HG03025 (cell line): ENCODE measurements around the gene GFPT2.

ENCODE experiments used
- ATAC-seq: cut with Tn5 transposase; IDR thresholded peaks from one replicate; pipeline ENCODE4 v1.9.1; 2021; ENCODE audit warnings: mild to moderate bottlenecking, moderate library complexity; ENCODE audit not compliant: unreplicated experiment, low FRiP score

Gene GFPT2

DNA sequence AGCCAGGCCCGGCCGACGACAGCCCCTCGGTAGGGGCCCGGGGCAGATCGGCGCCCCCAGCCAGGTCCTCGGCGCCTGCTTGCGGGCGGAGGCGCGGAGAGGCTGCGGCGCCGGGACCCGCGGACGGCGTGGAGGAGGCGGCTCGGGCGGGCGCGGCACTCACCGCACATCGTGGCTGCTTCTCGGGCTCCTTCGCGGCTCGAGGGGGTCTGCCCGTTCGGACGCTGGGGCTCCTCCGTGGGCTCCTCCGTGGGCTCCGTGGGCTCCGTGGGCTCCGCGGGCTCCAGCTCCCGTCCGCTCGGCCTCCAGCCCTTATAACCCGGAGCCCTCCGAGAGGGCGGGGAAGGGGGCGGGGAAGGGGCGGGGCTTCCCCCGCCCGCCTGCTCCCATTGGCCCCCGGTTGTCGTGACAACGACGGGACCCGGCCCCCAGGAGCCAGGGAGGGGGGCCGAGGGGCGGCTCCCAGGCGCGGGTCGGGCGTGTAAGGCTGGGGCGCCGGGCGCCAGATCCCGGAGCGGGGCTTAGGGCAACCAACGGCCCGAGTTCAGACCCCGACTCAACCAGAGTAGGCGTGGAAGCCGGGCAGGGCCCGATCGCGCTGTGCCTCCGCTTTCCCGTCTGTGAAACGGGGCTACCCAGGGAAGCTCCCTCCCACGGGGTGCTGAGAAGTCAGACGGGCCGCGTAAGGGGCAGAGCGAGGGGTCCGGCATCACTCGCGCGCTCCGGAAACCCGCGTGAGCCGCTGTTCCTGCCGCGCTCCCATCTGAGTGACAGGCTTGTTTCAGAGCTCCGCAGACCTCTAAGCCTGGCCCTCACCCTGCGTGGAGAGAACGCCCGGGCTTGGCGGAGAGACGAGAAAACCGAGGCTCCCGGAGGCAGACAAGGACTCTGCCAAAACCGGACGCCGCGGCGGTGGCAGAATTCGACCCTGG, at the start of gene GFPT2:
TSS of gene GFPT2 (minus strand) at position 289 of the 932 bp plus-strand sequence. CDS start at position 170, 119 bp downstream.
- peak; percentile 64 for ATAC-seq

DNA sequence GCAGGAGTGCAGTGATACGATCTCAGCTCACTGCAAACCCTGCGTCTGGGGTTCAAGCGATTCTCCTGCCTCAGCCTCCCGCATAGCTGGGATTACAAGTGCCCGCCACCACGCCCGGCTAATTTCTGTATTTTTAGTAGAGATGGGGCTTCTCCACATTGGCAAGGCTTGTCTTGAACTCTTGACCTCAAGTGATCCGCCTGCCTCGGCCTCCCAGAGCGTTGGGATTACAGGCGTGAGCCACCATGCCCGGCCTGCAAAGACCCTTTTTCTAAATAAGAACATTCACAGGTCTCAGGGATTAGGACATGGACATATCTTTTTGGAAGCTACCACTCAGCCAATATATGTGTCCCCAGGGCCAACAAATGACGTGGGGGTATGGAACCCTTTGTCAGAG, 49.6 kb upstream of the GFPT2 start:
- ATAC-seq, result no peak

DNA sequence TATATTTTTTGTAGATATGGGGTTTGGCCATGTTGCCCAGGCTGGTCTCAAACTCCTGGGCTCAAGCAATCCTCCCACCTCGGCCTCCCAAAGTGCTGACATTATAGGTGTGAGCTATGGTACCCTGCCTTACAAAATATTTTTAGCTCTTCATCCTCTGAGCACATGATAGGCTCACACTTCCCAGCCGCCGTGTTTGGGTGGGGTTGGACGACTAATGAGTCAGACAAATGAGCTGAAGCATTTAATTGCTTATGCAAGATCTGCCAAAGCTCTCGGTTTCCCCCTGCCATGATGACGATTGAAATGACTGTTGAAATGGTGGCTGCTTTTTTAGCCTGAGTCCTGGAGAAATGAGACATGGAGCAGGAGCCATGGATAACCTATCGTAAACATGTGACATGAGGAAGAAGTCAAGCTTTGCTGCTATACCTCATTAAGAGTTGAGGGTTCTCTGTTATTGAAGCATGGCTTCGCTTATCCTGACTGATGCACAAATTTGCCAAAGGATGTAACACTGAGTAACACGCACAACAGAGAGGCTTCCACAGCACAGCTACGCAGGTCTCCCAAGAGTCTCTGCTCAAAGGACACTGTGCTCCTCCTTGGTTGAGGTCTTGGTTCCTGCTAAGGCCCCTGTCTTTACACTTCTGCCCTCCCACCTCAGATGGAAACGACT, 48.2 kb upstream of the GFPT2 start:
- no peak for ATAC-seq

DNA sequence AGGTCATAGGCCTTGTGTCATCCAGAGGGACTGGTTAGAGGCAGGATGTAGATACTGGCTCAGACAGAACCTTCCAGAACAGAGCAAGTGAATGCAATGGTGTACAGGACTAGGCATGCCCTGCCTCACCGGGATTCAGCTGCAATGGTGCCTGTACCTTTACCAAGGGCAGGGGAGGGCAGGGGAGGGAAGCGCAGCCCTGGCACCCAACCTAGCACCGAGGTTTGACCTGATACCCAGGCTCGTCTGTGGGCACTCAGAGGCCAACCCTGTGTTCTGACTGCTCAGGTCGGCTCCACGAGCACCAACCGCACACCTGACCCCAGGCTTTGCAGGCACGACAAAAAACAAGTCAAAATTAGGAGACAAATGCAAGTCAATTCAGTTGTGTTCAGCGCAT, 47.3 kb upstream of the GFPT2 start:
- no peak for ATAC-seq

DNA sequence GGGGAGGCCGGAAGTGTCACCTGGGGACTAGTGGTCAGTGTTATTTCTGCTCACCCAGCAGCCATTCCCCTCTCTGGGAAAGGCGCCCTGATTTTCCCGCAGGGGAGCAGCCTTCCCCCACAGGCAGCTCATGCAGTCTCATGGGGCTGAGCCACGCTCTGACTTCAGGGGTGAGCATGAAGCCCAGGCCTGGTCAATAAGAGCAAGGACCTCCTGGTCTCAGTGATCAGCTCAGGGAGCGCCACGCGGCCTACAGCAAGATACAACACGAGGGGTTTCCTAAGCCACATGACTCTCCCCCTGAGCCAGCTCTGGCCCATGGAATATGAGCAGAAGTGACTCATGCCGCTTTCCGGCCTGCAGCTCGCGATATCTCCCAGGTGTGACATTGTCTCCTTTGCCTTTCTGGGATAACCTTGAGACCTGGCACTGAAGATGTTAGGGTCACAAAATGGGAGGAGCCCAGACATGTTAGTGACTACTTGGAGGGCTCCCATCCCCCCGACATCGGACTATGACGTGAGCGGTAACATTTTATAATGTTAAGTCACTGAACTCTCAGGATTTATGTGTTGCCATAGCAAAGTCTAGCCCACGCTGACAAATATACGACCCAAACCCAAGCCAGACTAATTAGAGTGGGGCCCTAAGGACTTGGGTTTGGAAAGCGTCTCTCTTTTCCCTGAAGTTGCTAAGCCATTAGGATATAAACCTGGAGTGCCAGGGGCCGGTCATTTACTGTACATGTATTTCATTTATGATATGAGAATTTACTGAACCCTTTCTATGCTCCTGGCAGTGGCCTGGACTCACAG, 46.5 kb upstream of the GFPT2 start:
- ATAC-seq, result no peak

DNA sequence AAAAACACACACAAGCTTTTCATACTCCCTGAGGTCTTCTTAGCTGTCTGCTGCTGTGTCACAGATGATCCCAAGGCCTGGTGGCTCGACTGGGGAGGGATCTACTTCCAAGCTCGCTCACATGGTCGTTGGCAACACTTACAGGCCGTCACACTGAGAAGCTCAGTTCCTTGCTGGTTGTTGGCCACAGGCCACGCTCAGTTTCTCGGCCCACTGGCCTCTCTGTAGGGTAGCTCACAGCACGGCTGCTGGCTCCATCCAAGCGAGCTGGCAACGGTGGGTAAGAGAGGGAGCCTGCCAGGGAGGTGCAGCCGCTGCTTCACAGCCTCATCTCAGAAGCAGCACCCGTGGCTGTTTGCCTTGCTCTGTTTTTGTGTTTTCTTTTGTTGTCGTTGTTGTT, 43.8 kb upstream of the GFPT2 start:
- ATAC-seq, result no peak

DNA sequence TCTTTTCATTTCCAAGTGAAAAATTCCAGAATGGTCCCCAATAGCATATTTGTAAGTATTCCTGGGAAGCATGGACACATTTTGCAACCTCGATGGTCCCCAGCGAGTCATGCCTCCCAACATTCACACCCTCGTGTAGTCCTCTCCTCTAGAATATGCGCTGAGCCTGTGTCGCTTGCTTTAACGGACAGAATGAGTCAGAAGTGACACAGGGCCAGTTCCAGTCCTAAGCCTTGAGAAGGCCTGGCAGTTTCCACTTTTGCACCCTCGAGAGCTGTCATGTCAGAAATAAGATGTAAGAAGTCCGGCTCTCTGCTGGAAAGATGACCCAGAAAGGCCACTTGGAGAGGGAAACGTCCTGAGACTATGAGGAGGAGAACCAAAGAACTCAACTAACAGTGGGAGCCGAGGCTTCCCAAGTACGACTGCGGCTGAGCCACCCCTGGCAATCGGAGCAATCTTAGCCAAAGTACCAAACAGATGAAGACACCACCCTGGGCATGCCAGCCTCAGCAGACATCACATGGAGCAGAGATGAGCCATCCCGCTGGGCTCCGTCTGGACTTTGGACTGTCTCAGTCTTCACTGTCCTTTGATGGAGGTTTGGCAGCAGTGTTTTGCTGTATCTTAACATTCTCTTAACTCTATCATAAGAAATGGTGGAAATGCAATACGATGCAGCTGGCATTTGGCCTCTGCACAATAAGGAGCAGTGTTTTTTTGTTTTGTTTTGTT, 42.6 kb upstream of the GFPT2 start:
- ATAC-seq, result no peak

DNA sequence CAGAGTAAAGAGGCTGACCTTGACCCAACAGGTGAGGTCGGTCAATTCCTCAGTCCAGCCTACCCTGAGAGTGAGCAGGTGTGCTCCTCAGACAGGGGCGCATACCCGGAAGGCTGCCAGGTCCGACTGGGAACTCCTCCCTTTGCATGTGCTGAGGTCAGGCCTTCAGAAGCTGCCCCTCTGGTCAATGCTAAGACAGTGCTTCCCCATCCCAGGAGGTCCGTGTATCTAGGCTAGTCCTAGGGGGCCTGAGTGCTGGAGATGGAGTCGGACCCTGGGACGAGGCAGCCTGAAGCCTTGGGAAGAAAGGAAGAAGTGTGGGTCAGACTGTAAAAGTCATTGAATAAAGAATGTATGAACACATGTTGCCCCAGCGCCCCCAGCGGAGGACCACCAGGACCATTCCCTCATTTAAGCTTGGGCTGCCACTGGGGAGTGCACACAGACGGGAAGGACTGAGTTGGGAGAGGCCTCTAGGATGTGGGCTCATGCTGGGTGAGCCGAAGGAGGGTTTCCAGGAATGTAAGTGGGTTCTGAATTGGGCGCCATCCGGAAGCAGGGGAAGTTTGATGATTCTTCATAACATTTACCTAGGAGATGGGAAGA, 41.0 kb upstream of the GFPT2 start:
- ATAC-seq, result no peak

DNA sequence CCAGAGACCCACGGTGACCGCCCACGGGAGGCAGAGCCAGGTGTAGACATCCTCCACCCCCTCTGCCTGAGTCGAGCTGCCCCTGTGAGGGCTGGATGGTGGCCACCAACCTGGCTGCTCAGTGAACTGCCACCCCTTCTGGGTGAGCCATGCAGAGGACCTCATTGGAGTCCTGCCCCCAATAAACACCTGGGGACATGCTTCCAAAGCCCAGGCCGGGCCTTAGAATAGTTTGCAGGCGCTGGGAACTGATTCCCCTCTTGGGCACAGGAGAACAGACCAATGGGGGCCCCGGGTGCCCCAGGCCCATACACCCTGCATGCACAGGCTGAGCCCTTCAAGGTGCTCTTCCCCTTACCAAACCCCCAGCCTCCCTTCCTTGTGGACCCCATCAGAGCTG, 38.1 kb upstream of the GFPT2 start:
- ATAC-seq, result no peak

DNA sequence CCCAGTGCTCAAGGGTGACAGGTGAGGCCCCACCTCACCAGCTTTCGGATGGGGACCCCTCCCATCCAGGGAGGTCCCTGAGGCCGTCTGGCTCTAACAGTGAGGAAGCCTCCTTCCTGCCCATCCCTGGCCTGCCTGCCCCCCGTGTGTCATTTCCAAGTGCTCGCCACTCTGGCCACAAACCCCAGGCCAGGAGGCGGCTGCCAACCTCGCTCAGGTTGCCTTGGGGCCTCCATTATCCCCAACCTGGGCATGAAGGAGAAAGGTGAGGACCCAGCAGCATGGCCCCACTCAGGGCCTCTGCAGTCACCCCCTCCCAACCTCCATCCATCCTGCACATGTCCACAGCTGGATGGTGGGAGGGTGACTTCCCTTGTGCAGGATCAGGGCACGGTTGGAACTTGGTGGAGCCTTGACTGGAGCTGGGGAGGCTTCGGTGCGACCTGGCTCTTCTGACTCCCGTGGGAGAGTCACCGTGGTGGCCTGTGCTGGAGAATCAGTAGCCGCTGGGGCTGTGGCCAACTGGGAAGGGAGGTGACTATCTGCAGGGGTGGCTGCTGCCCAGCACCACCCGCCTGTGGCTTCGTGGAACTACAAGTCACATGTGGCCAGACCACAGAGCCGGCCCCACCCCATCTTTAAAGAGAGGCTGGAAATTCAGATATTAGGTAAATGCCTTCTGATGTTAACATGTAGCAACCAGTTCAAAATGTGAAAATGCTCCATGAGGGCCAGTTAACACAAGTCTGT, 37.5 kb upstream of the GFPT2 start:
- no peak for ATAC-seq

DNA sequence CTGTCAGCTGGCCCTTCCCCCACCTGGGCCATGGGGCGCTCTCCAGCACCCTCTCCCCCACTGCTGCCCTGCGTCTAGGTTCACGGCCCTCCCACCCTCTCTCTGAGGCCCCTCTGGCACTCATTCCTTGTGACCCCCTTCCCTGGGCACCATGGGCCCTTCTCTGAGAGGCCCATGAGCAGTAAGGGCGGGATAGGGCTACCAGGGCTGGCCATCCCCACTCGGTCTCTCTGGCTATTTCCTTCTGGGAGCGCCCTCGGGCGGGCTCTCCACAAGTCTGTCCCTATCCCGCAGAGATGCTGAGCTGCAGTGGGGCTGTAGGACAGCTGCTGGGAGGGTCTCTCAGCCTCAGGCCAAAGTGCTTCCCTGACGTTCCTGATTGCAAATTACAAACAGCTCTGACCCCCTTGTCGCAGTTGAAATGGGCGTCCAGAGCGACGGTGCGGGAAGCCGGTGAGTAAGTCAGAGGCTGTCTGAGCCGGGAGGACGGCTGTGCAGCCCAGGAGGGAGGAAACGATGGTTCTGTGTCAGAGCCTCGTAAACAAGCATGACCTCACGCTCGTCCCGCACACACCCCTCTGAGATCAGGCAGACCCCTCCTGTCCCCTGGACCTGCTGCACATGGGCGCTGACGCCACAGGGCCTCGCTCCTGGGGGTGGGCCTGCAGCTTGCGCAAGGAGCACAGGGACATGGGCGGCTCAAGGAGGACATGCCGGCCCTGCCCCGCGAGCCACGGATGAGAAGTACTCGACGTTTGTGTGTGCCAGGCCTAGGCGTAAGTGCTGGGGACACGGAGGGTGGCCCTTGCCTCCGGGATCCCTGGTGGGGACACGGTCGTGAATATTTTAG, 36.3 kb upstream of the GFPT2 start:
- no peak for ATAC-seq

DNA sequence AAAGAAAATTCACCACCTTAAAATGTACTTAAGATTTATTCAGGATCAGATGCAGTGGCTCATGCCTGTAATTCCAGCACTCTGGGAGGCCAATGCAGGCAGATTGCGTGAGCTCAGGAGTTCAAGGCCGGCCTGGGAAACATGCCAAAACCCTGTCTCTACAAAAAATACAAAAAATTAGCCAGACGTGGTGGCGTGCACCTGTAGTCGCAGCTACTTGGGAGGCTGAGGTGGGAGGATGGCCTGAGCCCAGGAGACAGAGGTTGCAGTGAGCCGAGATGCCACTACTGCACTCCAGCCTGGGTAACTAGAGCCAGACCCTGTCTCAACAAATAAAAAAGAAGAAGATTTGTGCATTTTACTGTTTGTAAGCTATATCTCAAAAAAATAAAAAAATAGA, 34.7 kb upstream of the GFPT2 start:
- ATAC-seq, result no peak

DNA sequence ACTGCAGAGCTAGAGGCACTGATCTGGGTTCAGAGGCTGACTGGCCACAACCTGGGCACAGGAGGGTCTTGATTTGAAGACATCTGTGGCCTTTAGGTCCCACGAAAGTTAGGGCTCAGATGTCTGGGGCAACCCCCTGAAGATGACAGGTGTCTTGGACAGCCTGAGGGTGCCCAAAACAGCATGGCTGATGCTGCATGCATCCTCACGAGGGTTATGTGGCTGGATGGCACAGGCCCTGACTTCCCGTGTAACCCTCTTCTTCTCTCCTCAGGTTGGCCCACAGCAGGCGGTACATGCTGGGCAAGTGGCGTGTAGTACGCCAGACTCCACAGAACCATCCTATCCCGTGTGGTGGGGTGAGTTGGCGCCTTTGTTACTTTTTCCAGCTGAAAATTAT, 29.8 kb upstream of the GFPT2 start:
- no peak for ATAC-seq

DNA sequence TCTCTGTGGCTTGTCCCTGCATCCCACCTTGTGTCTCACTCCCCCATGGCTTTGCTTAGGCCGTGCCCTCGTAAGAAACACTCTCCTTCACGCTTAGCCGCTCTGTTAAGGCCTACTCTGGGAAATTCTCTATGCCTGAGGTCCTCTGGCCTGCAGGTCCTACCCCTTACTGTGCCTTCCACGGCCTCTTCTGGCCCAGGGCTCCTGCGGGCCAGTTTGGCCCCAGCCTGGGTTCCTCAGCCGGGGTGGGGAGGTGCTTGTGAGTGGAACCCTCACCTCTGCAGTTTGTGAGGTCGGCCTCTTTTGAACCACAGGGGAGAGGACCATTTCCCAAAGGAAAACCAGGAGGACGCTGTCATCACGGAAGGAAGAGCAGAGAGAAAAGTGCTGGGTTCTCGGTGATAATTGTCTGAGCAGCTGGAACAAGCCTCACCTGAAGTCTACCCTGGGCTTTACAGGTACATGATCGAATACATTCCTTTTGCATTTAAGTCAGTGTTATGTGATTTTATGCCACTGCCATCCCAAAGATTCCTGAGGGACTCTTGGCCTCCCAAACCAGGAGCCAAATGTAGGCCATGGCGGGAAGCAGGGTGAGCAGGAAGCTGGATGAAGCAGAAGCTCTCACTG, 28.8 kb upstream of the GFPT2 start:
- ATAC-seq, result no peak

DNA sequence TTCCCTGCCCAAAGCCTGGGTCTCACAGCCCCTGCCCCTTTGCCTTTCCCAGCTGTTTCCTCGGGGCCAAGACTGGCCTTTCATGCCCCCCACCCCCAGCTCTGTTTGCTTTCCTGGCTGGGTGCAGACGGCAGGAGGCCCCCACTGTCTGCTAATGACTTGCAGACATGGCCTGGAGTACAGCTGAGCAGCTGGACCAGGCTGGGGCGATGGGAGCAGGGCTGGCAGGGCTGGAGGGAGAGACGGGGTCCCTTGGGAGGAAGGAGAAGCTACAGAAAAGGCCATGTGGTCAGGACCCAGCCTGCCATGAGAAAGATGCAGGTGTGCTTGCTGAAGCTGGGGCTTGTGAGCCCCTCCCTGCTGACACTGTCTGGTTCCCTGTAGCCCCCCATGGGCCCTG, 28.3 kb upstream of the GFPT2 start:
- no peak for ATAC-seq

DNA sequence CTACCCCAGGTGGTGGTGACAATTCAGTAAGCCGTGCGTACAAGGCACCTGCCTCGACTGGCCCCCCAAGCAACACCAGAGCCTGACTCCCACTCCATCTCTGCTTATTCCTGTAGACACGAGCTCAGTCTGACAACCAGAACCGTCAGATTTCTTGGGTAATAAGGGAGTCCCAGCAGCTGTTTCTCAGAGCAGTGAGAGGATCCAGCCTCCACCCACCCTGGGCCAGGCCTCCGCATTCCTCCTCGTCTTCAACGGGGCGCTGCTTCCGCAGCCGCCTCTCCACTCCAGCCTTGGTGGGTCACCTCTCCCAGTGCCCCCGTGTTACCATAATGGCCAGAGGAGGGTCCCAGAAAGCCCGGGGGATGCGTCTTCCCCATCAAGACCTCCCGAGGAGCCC, 27.7 kb upstream of the GFPT2 start:
- no peak for ATAC-seq

DNA sequence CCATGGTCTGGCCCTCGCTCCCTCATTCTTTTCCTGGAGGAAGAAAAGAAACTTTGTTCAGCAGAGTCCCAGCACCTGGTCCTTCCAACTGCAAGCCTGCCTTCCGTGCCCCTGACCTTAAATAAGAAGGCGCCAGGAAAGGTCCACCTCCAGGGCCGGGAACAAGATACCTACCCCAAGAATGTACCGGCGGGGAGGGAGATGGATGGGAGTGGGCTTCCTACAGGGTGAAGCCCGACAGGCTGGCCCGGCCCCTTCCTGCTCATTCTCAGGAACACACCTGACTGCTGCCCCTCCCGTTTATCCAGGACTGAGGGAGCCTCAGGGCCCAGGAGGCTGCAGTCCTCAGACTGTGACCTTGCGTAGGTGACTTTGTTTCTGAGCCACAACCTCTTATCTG, 27.3 kb upstream of the GFPT2 start:
- no peak for ATAC-seq
